GM10266 (cell line): Measurements from ENCODE around the gene PRAMEF18.
"Not testable (repeated sequence)": the region's sequence is repeated elsewhere in the genome, so short reads cannot be mapped to it uniquely, and the experiment has no call there.

Experiments
- DNase-seq: peaks from one replicate; pipeline ENCODE4 v3.0.0; 2012; ENCODE audit errors: extremely low spot score
- CTCF ChIP-seq: IDR thresholded peaks from 2 replicates; pipeline ENCODE4 v1.5.1; 2012; ENCODE audit warnings: mild to moderate bottlenecking, low read depth; ENCODE audit not compliant: control insufficient read depth, insufficient read depth; ENCODE audit errors: missing control alignments

PRAMEF18 gene

DNA sequence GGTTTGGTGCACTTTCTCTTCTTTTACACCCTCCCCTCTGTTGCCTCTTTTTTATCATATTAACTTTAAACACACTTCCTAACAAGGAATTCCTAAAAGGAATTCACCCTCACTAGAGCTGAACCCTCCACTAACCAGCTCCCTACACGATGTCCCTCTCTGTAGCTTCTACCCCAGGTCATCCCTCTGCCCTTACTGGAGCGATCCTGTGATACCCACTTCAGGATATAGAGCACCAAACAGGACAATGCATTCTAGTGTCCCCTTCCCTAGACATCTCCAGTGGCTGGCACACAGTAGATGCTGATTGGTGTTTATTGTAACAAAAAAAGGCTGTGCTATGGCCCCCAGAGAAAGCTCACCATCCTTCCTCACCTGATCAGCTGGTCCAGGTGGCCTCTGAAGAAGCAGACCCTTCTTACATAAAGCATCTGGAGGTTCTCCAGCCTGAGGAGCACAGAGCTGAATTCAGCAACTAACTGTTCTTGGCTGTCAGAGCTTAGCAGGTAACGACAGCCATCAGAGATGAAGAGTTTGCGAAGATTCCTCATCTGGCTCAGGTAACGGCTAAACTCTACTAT lies 1.4 kb downstream of the PRAMEF18 start:
- peak; percentile 3 for DNase-seq
- TF ChIP-seq CTCF = no peak

DNA sequence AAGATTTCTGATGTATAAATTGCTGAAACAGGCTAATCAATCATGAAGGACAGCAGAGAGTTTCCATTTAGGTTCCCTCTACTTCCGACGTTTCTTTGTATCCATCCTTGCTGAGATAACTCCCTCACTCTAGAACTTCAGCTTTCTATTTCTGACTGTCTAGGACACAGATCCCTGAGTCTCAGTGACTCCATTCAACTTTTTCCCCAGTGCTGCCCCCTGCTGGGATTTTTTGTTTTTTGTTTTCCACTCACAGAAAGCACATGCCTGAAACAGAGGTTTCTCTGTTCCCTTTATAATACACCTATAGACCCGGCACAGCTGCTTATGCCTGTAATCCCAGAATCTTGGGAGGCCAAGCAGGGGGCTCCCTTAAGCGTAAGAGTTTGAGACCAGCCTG lies 3.2 kb downstream of the PRAMEF18 start:
- DNase-seq = not testable (repeated sequence)

DNA sequence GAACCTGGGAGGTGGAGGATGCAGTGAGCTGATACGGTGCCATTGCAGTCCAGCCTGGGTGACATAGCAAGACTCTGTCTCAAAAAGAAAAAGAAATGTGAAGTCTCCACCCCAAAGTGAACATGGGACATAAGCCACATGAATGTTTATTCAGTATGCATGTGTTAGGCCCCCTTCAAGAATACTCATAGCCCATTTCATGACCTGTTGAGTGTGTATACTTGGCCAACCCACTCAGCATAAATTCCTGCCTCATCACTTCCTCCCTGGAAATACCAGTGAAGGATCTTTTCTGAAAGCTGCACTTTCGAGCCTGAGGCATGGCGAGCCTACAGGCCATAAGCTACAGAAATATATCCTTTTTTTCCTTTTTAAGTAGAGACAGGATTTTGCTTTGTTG lies 6.8 kb downstream of the PRAMEF18 start:
- not testable (repeated sequence) for DNase-seq

- not testable (repeated sequence) for DNase-seq
Measured at GRCh38 chr1:13216619-13217018, 9.3 kb downstream of the PRAMEF18 start.

GRCh38 chr1:13208712-13209111 lies 17.2 kb downstream of the PRAMEF18 start:
- DNase-seq = not testable (repeated sequence)

- not testable (repeated sequence) for DNase-seq
Measured at GRCh38 chr1:13201309-13201708, 24.6 kb downstream of the PRAMEF18 start, which contains the start of gene PRAMEF13. PRAMEF13 (minus strand) TSS chr1:13201409; CDS start chr1:13199589, 1,820 bp downstream.
